Eye (tissue), 1 donor: Measurements from ENCODE around the gene NRG3.
"Not testable (repeated sequence)": the region's sequence is repeated elsewhere in the genome, so short reads cannot be mapped to it uniquely, and the experiment has no call there.

Experiments used
- DNase-seq: peaks from one replicate; pipeline ENCODE4 v3.0.0-alpha.2; 2015

NRG3 gene

DNA sequence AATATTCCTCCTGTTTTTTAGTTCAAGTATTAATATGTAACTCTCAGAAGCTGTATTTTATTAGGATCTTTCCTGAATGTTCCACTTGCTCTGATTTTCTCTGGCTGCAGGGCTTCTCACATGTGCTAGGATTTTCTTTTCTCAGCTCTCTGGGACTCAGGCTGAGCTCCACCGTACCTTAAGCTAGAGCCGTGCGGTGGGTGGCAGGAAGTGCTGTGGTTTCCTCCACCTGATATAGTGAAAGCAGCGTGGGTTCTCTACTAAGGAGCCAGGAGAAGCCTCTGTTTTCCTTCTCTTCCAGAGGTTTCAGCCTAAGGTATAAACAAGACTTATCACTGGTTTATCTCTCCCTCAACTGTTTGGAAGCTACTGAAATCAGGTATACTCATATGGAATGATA lies 433.6 kb downstream of the NRG3 start:
- DNase-seq = no peak

DNA sequence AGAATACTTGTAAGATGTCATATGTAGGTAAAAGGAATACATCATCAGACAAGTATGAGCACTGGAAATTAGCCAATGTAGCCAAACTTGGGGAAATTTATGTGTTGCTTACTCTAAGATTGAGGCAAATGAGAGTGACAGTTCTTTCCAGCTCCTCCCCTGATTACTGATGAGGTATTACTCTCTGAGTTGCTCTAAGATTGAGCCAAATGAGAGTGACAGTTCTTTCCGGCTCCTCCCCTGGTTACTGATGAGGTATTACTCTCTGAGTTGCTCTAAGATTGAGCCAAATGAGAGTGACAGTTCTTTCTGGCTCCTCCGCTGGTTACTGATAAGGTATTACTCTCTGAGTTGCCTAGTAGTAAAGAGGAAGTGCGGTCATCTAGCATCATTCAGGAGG lies 435.8 kb downstream of the NRG3 start:
- no peak for DNase-seq

DNA sequence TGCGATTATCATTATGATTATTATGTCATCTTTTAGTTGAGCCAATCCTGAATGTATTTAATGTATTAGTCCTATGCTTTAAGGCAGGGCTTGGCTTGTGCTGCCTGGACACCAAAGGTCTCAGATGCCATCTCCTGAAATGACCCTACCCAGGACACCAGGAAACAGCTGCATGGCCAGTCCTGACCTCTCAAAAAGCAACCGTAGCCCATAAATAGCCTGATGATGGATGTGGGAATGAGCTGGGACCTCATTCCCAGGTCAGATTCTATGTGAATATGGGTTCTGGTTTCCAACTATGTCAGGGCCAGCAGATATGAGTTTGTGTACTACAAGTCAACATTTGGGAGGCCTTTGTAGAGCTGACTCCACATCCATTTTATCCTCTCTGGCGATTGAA lies 438.4 kb downstream of the NRG3 start:
- no peak for DNase-seq

DNA sequence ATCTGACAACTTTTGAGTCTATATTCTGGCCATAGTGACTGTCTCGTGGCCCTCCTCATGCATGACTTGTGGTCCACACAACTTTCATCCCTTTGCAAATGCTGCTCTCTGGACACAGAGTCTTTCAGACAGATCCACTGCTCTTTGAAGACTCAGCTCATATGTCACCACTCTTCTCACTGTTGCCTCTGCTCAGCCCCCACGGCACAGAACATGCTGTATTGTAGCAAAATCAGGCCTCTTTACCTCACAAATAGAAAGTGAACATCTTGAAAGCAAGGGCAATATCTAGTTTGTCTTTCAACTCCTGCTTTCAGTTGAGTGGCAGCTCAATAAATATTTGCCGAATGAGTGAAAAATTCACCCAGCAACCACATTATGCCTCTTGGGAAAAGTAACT lies 443.5 kb downstream of the NRG3 start:
- DNase-seq = no peak

DNA sequence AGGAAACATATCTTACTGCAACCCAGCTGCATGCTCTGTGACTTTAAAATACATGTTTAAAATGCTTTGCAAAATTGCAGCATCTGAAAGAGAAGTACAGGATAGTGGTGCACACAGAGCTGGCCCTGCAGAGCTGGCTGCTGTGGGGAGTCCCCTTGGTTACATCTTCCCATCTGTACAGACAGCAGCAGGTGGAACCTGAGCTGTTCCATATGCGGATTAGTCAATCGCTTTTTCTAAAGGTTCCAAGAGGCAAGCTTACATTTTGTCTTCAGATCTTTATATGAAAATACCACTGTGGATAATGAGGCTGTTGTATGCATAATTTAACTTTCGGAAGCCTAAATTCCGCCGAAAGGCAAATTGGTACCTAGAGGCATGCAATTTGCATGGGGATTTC lies 444.1 kb downstream of the NRG3 start:
- DNase-seq = no peak

DNA sequence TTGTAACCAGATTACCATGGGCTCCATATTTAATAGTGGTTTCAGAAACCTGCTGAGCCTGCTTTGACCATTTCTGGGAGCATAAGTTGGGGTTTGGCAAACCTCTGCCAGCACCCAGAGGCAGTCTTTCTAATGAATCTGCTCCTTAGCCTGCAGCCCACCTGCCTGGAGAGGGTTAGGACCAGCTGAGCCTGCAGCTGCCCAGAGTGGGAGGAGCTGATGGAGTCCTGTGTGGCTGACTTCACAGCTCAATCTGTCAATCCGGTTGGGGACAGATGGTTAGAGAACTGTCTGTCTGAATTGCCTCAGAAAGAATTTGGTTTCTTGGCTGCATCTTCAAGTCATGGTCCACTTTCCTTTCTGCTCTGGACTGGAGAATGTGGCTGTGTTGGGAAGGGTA lies 444.6 kb downstream of the NRG3 start:
- DNase-seq = peak; percentile 81

DNA sequence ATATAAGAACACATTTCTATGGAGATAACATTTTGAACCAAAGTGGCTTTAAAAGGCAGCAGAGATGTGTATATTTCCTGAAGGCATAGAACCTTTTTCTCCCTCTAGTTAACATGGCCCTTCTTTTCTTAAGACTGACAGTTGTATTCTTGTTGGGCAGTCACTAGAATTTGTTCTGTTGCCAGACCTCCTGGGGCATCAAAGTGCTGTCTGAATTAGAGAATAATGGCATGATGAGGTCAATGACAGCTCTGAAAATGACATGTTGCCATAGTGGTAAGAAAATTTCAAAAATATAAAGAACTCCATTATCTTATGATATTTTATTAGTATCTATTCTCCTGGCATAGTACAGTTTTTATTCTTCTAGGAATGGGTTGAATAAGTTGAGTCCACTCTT lies 446.7 kb downstream of the NRG3 start:
- peak; percentile 49 for DNase-seq

DNA sequence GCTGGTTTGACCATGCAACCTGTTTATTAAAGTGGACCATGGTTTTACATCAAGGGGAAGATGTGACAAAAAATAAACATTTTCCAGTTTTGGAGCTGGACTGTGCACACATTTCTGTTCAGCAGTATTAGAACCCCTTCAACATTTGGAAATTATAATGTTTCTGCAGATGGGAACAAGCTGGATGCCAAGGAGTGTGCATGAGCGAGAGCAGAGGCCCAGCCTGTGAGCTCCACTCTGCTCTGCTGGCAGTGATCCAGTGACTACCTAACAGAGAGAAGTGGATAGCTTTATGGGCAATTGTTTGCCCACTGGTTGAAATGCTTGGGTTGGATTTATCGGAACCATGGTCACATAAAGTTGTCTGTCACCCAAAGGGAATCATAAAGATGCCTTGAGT lies 456.7 kb downstream of the NRG3 start:
- DNase-seq = no peak

DNA sequence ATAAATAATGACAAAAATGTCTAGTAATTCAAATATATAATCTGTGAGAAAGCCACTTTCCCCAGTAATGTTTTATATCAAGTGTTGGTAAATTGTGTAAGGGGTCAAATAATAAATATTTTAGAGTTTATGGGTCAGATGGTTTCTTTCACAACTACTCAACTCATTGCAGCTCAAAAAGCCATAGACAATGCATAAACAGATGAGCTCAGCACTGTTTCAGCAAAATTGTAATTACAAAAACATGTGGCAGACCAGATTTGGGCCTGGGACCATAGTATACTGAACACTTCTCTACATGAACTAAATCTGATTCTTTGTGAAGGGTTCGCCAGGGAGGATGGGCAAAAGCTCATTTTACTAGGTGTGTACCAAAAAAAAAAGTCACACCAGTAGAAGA lies 460.8 kb downstream of the NRG3 start:
- peak; percentile 33 for DNase-seq

DNA sequence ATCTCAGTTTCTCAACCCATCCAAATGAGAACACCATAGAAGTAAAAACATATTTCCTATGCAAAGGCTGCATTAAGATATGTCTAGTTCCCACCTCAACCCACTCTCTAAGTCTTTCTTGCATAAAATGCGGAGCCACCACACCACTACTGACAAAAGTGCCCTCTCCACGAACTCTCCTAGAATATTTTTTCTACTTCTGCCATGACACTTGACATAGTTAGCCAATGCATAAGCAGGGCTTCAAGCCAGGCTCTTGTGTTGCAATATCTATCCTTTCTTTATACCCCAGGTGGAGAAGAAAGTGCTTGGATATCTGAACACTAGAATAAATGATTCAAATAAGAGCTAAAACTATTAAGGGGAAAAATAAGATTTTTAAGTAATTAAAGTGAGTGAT lies 465.2 kb downstream of the NRG3 start:
- no peak for DNase-seq

DNA sequence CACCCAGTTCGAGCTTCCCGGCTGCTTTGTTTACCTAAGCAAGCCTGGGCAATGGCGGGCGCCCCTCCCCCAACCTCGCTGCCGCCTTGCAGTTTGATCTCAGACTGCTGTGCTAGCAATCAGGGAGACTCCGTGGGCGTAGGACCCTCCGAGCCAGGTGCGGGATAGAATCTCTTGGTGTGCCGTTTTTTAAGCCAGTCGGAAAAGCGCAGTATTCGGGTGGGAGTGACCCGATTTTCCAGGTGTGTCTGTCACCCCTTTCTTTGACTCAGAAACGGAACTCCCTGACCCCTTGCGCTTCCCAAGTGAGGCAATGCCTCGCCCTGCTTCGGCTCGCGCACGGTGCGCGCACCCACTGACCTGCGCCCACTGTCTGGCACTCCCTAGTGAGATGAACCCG lies 474.6 kb downstream of the NRG3 start:
- not testable (repeated sequence) for DNase-seq

DNA sequence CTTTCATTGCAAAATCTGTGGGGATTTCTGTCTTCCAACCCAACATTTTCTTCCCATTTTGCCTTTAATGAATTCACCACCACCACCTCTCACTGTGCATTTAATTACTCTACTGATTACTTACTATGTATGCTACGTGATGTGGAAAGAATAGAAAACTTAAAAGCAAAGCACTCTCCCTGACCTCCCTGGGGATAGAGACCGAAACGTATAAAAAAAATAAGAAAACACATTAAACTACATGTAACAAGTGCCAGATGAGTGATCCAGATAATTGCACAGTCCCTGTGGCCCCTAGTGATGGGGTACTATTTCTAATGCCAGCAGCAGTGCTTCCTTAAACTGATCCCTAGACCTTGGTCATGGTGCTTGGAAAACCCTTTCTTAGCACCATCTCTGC lies 478.4 kb downstream of the NRG3 start:
- no peak for DNase-seq

DNA sequence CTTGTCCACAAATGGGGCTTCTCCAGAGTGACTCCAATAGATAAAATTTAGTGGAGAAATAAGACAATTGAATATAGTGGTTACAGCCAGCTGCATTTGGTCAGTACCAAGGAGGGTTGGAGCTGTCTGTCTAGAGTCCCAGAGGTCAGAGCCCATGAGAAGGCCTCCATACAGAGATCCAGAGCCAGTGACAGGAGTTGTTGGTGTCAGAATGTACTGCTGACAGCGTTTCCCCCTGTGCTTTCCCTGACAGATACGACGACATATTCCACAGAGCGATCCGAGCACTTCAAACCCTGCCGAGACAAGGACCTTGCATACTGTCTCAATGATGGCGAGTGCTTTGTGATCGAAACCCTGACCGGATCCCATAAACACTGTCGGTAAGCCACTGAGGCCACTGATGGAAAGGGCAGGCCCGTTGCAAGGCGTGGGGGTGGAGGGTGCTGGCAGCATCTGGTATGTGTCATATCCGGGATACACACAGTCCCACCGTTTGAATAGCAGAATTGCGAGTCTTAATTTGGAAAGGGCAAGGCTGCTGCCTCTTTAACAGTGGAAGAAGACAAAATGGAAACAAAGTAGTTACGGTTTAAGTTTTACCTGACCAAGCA lies 483.6 kb downstream of the NRG3 start:
- DNase-seq = no peak

DNA sequence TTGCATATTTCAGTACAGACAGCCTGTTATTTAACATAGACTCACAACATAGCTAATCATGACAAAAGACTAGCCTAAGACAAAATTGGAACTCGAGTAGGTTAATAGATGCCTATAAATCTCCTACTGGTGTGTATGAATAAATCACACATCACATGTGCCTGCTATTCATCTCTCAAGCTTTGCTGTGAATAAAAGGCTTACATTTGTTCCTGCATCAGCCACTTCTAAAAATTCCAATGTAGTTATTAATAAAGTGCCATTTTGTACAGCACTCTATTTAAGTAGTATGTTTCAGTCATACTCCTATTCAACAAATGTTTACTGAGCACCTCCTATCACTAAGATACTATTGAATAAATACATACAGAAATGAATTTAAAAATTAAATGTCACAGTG lies 486.3 kb downstream of the NRG3 start:
- DNase-seq = no peak

DNA sequence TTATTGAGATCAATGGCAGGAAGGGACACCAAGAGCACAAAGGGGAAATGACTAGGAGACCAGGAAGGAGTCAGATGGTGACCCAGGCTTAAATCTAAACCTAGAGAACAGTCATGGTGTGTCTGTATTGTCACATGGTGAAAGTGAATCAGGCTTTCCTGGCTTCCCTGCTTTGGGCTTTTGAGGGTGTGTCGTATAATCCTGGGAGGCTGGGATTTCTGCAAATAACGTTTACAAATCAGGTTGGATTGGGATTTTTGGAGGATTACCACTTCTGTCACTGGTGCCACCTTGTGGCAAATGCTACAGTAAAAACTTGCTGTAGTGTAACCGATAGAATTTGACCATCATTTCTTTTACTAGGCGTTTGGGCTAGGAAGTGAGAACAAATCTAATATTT lies 502.6 kb downstream of the NRG3 start:
- DNase-seq = no peak

DNA sequence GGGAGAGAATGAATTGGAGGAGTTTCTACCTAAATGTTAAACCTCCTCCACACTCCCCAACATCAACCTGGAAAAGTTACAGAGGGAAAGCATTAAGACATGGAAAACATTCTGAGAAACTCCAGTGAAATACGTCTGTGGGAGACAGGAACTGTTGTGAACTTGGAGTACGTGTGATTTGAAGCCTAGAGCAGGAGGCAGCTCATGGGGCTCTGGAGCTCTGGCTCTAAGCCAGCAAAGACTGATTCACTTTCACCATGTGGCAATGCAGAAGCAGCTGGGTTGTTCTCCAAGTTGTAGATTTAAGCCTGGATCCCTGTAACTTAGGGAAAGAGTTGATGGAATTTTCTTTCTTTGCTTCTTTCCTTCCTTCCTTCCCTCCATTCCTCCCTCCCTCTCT lies 503.2 kb downstream of the NRG3 start:
- DNase-seq = no peak

DNA sequence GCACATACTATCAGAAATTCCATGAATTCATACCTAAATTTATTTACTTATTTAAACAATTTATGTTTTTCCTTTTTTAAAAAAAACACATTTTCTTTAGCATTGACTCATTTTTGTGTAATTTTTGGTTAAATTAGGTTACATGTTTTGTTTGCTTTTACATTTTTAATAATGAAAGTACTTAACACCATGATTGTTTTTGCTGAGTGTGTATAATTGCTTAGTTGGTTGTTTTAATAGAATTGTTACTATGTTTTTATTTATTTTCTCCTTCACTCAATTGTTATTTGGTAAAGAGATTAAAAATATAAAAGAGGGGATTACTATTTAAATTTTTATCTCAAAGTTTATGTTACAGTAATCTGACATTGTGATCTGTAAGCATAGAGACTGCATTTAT lies 508.4 kb downstream of the NRG3 start:
- DNase-seq = no peak

DNA sequence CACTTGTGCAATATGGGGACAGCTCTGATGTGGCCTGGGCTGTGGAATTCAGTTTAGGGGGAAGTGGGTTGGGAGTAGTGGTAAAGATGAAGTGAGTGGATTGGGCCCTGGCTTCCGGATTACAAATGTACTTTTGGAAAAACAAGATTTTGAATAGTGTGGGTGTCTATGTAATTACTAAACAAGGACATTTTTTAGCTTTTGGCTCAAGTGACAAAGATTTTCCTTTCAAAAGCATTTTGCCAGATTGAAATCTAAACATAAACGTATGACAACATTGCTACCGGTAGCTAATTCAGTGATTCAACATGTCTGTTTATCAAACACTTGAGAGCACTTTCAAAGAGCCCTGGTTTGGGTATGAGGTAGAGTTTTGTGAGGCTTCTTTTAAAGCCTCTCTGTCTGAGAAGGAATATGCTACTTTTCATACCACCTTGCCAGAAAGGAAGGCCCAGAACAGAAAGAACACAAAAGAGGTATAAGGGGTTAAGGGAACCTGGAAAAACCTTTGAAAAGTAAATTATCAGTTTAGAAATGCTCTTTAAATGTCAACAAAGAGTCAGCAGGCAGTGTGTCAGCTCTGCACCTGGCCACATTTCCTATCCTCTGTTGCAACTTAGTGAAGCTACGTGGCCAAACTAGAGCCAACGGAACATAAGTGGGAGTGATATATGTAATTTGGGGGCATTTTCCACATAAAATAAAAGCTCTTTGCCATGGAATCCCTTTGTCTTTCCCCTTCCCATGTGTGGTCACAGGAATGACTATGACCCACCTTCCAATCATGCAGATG lies 516.1 kb downstream of the NRG3 start:
- DNase-seq = no peak

DNA sequence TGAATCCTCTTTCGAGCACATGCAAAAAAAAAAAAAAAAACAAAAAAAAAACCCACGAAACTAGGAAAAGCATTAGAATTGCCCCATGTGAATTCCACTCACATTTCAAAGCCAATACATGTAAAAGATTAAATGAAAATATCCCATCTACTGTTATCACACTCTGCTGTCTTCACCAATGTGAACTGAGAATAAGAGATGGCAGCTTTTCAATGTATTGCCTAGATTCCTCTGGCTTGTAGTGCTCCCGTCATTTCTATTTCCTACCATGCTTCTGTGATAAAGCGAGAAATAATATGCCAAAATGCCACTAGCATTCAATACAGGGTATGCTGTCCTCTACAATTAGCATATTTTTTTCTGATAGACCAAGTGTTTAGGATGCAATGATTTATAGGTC lies 517.0 kb downstream of the NRG3 start:
- DNase-seq = no peak

DNA sequence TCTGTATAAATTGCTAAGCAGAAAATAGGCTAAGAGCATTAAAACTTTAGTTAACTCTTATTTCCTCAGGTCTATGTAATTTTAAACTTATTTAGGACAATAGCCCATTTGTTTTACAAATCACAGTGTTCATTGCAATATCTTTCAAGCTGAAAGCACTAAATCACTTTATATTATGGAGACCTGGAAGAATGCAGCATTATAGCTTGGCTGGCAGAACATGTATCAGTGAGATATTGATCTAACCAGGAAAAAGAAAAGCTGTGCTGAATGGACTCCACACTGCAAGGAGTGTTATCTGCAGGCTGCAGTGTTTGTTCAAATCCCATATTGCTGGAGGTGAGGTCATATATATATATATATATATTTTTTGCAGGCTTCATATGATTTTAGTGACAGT lies 517.5 kb downstream of the NRG3 start:
- no peak for DNase-seq

DNA sequence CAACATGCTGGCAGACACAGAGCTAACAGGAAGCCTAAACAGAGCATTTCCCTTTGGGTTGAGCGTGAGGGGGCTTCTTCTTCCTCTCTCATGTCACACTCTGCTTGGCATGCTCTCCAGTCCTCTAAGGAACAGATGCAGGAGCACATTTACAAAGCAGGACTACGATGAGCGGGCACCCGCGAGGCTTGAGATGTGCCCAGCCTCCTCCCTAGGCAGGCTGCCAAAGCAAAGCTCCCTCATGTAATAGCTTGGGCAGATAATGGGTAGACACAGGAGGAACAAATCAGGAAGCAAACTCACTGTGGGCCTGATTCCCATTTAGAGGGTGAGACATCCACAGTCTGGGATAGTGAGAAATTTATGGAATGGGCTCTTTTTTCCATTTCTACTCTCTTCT lies 519.1 kb downstream of the NRG3 start:
- no peak for DNase-seq

DNA sequence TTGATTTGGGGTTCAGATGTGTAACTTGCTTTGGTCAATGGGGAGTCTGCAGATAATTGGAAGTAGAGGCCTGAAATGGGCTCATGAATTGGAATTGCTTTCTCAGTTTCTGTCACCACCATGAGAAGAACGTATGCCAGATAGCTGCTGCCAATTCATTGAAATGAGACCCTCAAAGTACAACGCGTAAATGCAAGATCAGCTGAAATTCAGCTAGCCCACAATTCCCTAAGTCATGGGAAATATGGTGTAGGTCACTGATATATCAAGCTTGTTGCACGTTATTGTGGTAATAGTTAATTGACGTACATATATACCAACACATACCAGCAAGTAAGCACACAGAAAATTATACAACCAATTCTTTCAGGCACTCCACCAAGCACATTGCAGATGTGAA lies 520.0 kb downstream of the NRG3 start:
- DNase-seq = no peak

DNA sequence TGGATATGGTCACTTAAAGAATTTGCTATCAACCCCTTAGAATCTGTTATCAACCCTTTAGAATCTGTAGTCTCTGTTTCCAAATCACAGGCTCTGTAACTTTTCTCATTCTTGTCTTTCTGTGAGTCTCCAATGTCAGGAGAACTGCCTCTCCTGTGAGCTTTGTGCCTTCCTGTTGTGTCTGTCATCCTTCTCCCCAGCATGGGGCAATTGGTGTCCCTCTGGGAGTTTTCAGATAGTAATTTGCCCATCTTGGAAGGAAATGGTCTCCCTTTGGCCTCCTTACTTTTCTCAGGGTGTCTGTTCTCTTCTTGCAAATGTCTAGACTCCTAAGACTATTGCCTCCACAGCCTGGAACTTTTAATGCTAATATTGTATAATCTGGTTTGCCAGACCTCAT lies 521.9 kb downstream of the NRG3 start:
- peak; percentile 25 for DNase-seq

DNA sequence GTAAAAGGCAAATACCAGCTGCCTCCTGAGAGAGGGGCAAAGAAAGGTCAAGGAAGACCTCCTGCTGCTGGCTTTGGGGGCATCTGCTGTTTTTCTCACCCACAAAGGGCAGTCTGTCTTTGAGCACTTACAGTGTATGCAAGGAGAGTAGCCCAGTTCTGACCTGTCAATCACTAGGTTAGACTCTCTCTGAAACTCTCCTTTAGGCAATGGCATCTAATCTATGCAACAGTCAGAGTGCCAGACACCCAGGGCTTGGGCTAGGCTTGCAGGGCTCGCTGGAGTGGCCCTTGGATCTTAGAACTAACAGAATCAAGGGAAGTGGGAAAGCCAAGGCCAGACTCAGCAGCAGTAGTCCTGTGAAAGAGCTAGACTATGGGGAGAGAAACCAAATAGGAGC lies 522.9 kb downstream of the NRG3 start:
- peak; percentile 91 for DNase-seq

DNA sequence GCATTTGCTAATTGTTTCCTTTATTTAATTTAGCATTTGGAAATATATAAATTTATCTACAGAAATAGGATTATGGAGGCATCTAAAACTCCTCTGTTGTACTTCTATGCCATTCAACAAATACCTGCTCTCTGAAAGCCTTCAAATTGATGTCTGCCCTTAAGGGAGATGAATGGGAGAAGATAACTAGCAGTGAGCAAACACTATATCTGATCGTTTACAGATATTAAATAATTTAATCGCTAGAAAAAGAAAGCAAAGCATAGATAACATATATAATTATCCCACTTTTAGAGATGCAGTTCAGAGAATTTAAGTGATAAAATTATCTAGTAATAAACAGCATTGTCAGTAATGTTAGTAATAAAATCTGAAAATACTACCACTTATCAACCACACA lies 524.9 kb downstream of the NRG3 start:
- no peak for DNase-seq
